HG03575 (cell line): ENCODE data around the gene CFD.
"Not testable (repeated sequence)": the region's sequence is repeated elsewhere in the genome, so short reads cannot be mapped to it uniquely, and the experiment has no call there.

Experiments
- ATAC-seq: cut with Tn5 transposase; IDR thresholded peaks from one replicate; pipeline ENCODE4 v1.9.1; 2021; ENCODE audit not compliant: unreplicated experiment, insufficient number of reproducible peaks, low FRiP score; ENCODE audit errors: extremely low read depth

Gene CFD

GRCh38 chr19:858868-859843 lies at the start of gene CFD:
CFD (plus strand) TSS chr19:859664; CDS start chr19:859690, 26 bp downstream.
- ATAC-seq, result no peak

GRCh38 chr19:810077-810855 lies 49.2 kb upstream of the CFD start:
- ATAC-seq, result no peak

- ATAC-seq, result no peak
Measured at GRCh38 chr19:810883-811489, 48.5 kb upstream of the CFD start.

GRCh38 chr19:811506-812048 lies 47.9 kb upstream of the CFD start:
- ATAC-seq, result no peak

GRCh38 chr19:812049-812746 lies 47.3 kb upstream of the CFD start:
- ATAC-seq, result no peak

- no peak for ATAC-seq
Measured at GRCh38 chr19:812747-813218, 46.7 kb upstream of the CFD start.

- ATAC-seq, result no peak
Measured at GRCh38 chr19:813219-814151, 46.0 kb upstream of the CFD start.

- no peak for ATAC-seq
Measured at GRCh38 chr19:814152-815078, 45.0 kb upstream of the CFD start.

GRCh38 chr19:815079-815774 lies 44.2 kb upstream of the CFD start:
- no peak for ATAC-seq

- no peak for ATAC-seq
Measured at GRCh38 chr19:815775-816499, 43.5 kb upstream of the CFD start.

GRCh38 chr19:816500-816857 lies 43.0 kb upstream of the CFD start:
- ATAC-seq, result no peak

- ATAC-seq, result not testable (repeated sequence)
Measured at GRCh38 chr19:820212-820611, 39.3 kb upstream of the CFD start.

GRCh38 chr19:821231-821824 lies 38.1 kb upstream of the CFD start:
- no peak for ATAC-seq

- no peak for ATAC-seq
Measured at GRCh38 chr19:821825-822503, 37.5 kb upstream of the CFD start, which contains the start of gene PLPPR3. PLPPR3 (minus strand) TSS chr19:821955; CDS start chr19:821559, 396 bp downstream.
